WTC11 (cell line): ENCODE measurements around the gene LYPD1. TPM values are rescaled to one million over a fixed set of nuclear protein-coding genes. Genes with fewer than 3 reads are reported as not detected.

Experiments
- ATAC-seq: fragments of 200-7000 bp; cut with Tn5 transposase; 2 replicates; pipeline ENCODE4 v1.10.0; 2021; ENCODE audit warnings: mild to moderate bottlenecking, moderate library complexity
- CTCF ChIA-PET: fragments of 300-600 bp; sonication (Branson Sonifier 250); formaldehyde crosslinking; loops from one replicate; lab custom pipeline; 2021; ENCODE audit warnings: antibody characterized with exemption; lab: Charles Lee
- POLR2A ChIA-PET: fragments of 350-600 bp; sonication (Branson Sonifier 250); formaldehyde crosslinking; loops from one replicate; lab custom pipeline; 2021; ENCODE audit warnings: antibody characterized with exemption; lab: Charles Lee
- DNase-seq: peaks from one replicate; pipeline ENCODE4 v3.0.0; 2021; ENCODE audit warnings: low spot score
- H3K27ac Mint-ChIP-seq: 2 replicates; pipeline ENCODE4 v1.8.0; 2021; ENCODE audit warnings: mixed read lengths
- H3K27me3 Mint-ChIP-seq: 2 replicates; pipeline ENCODE4 v1.8.0; 2021; ENCODE audit warnings: low read depth, mild to moderate bottlenecking, moderate library complexity, mixed read lengths
- H3K36me3 Mint-ChIP-seq: 2 replicates; pipeline ENCODE4 v1.8.0; 2021; ENCODE audit warnings: mixed read lengths
- H3K4me1 Mint-ChIP-seq: 2 replicates; pipeline ENCODE4 v1.8.0; 2022; ENCODE audit warnings: mixed read lengths
- H3K4me3 Mint-ChIP-seq: 2 replicates; pipeline ENCODE4 v1.8.0; 2021; ENCODE audit warnings: mild to moderate bottlenecking, moderate library complexity, mixed read lengths
- H3K9me3 Mint-ChIP-seq: 2 replicates; pipeline ENCODE4 v1.8.0; 2021; ENCODE audit warnings: mixed read lengths
- ATF3 ChIP-seq: sonication (generic); formaldehyde crosslinking; conservative IDR thresholded peaks from 2 replicates; pipeline ENCODE4 v1.8.1; 2022; ENCODE audit warnings: mild to moderate bottlenecking, missing genetic modification reagents
- ATF6 ChIP-seq: sonication (generic); formaldehyde crosslinking; IDR thresholded peaks from 2 replicates; pipeline ENCODE4 v1.8.1; 2023; ENCODE audit warnings: mild to moderate bottlenecking, missing genetic modification reagents
- CBFB ChIP-seq: sonication (generic); formaldehyde crosslinking; IDR thresholded peaks from 2 replicates; pipeline ENCODE4 v1.8.1; 2022; ENCODE audit warnings: mild to moderate bottlenecking, low read depth, missing genetic modification reagents
- CREM ChIP-seq: sonication (generic); formaldehyde crosslinking; IDR thresholded peaks from 2 replicates; pipeline ENCODE4 v1.8.1; 2022; ENCODE audit warnings: mild to moderate bottlenecking, missing genetic modification reagents, moderate library complexity
- FOXP1 ChIP-seq: sonication (generic); formaldehyde crosslinking; IDR thresholded peaks from 2 replicates; pipeline ENCODE4 v1.8.0; 2022; ENCODE audit warnings: missing genetic modification reagents, mild to moderate bottlenecking, moderate library complexity, borderline replicate concordance
- FOXP4 ChIP-seq: sonication (generic); formaldehyde crosslinking; IDR thresholded peaks from 2 replicates; pipeline ENCODE4 v1.8.0; 2022; ENCODE audit warnings: mild to moderate bottlenecking, missing genetic modification reagents
- GRHL2 ChIP-seq: fragments of 250-450 bp; sonication (Bioruptor Pico); IDR thresholded peaks from 2 replicates; pipeline ENCODE4 v1.8.0; 2022; ENCODE audit warnings: mild to moderate bottlenecking, moderate library complexity; ENCODE audit not compliant: insufficient replicate concordance, severe bottlenecking
- HMGA2 ChIP-seq: fragments of 250-450 bp; sonication (Bioruptor Pico); IDR thresholded peaks from 2 replicates; pipeline ENCODE4 v1.4.0; 2021; ENCODE audit warnings: mild to moderate bottlenecking, moderate library complexity
- JAZF1 ChIP-seq: fragments of 250-450 bp; sonication (Bioruptor Pico); IDR thresholded peaks from 2 replicates; pipeline ENCODE4 v1.9.0; 2021; ENCODE audit warnings: moderate library complexity, mild to moderate bottlenecking, inconsistent platforms
- NFATC4 ChIP-seq: fragments of 250-450 bp; sonication (Bioruptor Pico); IDR thresholded peaks from 2 replicates; pipeline ENCODE4 v1.9.0; 2021; ENCODE audit warnings: mild to moderate bottlenecking
- NFYB ChIP-seq: sonication (generic); formaldehyde crosslinking; conservative IDR thresholded peaks from 2 replicates; pipeline ENCODE4 v1.8.0; 2022; ENCODE audit warnings: low read depth, missing genetic modification reagents
- PRDM15 ChIP-seq: sonication (generic); formaldehyde crosslinking; IDR thresholded peaks from 2 replicates; pipeline ENCODE4 v1.8.0; 2022; ENCODE audit warnings: missing genetic modification reagents
- SMAD3 ChIP-seq: sonication (generic); formaldehyde crosslinking; IDR thresholded peaks from 2 replicates; pipeline ENCODE4 v1.8.0; 2022; ENCODE audit warnings: missing genetic modification reagents, mild to moderate bottlenecking, borderline replicate concordance
- SOX15 ChIP-seq: fragments of 250-450 bp; sonication (Bioruptor Pico); IDR thresholded peaks from 2 replicates; pipeline ENCODE4 v1.9.0; 2021; ENCODE audit warnings: mild to moderate bottlenecking
- TEAD1 ChIP-seq: sonication (generic); formaldehyde crosslinking; IDR thresholded peaks from 2 replicates; pipeline ENCODE4 v1.8.0; 2022; ENCODE audit warnings: mild to moderate bottlenecking, missing genetic modification reagents
- TEAD4 ChIP-seq: sonication (generic); formaldehyde crosslinking; IDR thresholded peaks from 2 replicates; pipeline ENCODE4 v1.8.0; 2022; ENCODE audit warnings: mild to moderate bottlenecking, missing genetic modification reagents
- TP53 ChIP-seq: sonication (generic); formaldehyde crosslinking; IDR thresholded peaks from 2 replicates; pipeline ENCODE4 v1.8.1; 2023; ENCODE audit warnings: mild to moderate bottlenecking, missing genetic modification reagents
- USF2 ChIP-seq: sonication (generic); formaldehyde crosslinking; IDR thresholded peaks from 2 replicates; pipeline ENCODE4 v1.8.1; 2023; ENCODE audit warnings: mild to moderate bottlenecking, missing genetic modification reagents, moderate library complexity
- ZNF219 ChIP-seq: sonication (generic); formaldehyde crosslinking; IDR thresholded peaks from 2 replicates; pipeline ENCODE4 v1.8.0; 2023; ENCODE audit warnings: missing genetic modification reagents, mild to moderate bottlenecking, borderline replicate concordance
- ZNF512 ChIP-seq: sonication (generic); formaldehyde crosslinking; IDR thresholded peaks from 2 replicates; pipeline ENCODE4 v1.8.1; 2022; ENCODE audit warnings: missing genetic modification reagents, borderline replicate concordance
- total RNA-seq: library from RNA; stranded (reverse); gene quantifications from 3 replicates; pipeline ENCODE4 v1.2.3, GENCODE V29; 2021

Gene LYPD1
- total RNA-seq, 1 experiment from 2014 or later: 2.8 TPM

GRCh38 chr2:132665401-132666140 is 4.4 kb downstream of the LYPD1 start:
- CTCF ChIA-PET: no interaction called here

More at GRCh38 chr2:132665401-132666140, 4.4 kb downstream of the LYPD1 start:
- Mint-ChIP-seq H3K4me3 (no peak overlapping the region), H3K9me3 (no peaks in the 10 kb centered on the region), H3K36me3 (no peaks in the 10 kb centered on the region), H3K27ac (no peak overlapping the region)
- POLR2A ChIA-PET: no interaction called here
- DNase-seq (no peak), ATAC-seq (no peak)
- TF ChIP-seq ZNF219 (no peak), ATF3 (CRISPR knock-in tag) (no peak), FOXP1 (no peak), USF2 (CRISPR knock-in tag) (no peak), CBFB (CRISPR knock-in tag) (no peak), ATF6 (CRISPR knock-in tag) (no peak), CREM (CRISPR knock-in tag) (no peak), HMGA2 (CRISPR knock-in tag) (no peak), NFATC4 (no peak), TEAD1 (no peak), ZNF512 (CRISPR knock-in tag) (no peak), SOX15 (CRISPR knock-in tag) (no peak), TP53 (no peak), JAZF1 (no peak), FOXP4 (CRISPR knock-in tag) (no peak), SMAD3 (CRISPR knock-in tag) (no peak), TEAD4 (CRISPR knock-in tag) (no peak), GRHL2 (CRISPR knock-in tag) (no peak), PRDM15 (CRISPR knock-in tag) (no peak), NFYB (no peak)
- TF ChIP-seq, all 79 proteins: peak for 0
- H3K27me3 Mint-ChIP-seq: peaks cover 50% of the 10 kb centered on the region
- peaks cover 22% of the 10 kb centered on the region for H3K4me1 Mint-ChIP-seq
